AG04450 (cell line): ENCODE data around the gene CCM2L. TPM values are rescaled to one million over a fixed set of nuclear protein-coding genes. Genes with fewer than 3 reads are reported as not detected.

Experiments
- CTCF ChIA-PET: fragments of 300-600, 350-600 bp; formaldehyde crosslinking; extraction: SDS; loops from one replicate; lab custom pipeline; 2022; ENCODE audit warnings: antibody characterized with exemption, inconsistent platforms; lab: Charles Lee
- POLR2A ChIA-PET: fragments of 350-600 bp; formaldehyde crosslinking; extraction: SDS; loops from one replicate; lab custom pipeline; 2021; ENCODE audit warnings: antibody characterized with exemption, inconsistent platforms; lab: Yijun Ruan, JAX
- DNase-seq: peaks from one replicate; pipeline ENCODE4 v3.0.0-alpha.2; 2011; ENCODE audit warnings: low read depth, low spot score
- H3K27ac ChIP-seq: one replicate; pipeline ENCODE4 v1.5.1; 2012; ENCODE audit warnings: low read depth, low read length, control low read depth
- H3K27me3 ChIP-seq: one replicate; pipeline ENCODE4 v1.6.0; 2012; ENCODE audit warnings: low read length; ENCODE audit not compliant: control insufficient read depth, insufficient read depth
- H3K4me3 ChIP-seq: 2 replicates; pipeline ENCODE4 v1.5.1; 2011; ENCODE audit warnings: mild to moderate bottlenecking, low read depth, low read length, control low read depth
- H3K9me3 ChIP-seq: 2 replicates; pipeline ENCODE4 v1.5.1; 2012; ENCODE audit warnings: low read length; ENCODE audit not compliant: control insufficient read depth, insufficient read depth
- CTCF ChIP-seq: IDR thresholded peaks from 2 replicates; pipeline ENCODE4 v1.5.1; 2011; ENCODE audit warnings: low read depth, low read length, control low read depth, inconsistent platforms
- polyA plus RNA-seq: library from polyadenylated mRNA; depleted of rRNA; stranded (reverse); fragments of >200 nt; gene quantifications from 2 replicates; pipeline ENCODE4 v1.2.3, GENCODE V29; 2011

The CCM2L gene
- polyA plus RNA-seq, 1 experiment = not detected

- Histone ChIP-seq H3K9me3 (no peaks in the 10 kb centered on the region; the same call in 1 of the 2 replicates), H3K27me3 (peaks cover 40% of the 10 kb centered on the region), H3K4me3 (no peak overlapping the region), H3K27ac (no peak overlapping the region)
- POLR2A ChIA-PET = no interaction called here
- CTCF ChIA-PET = no interaction called here
- TF ChIP-seq CTCF = no peak
- DNase-seq = no peak
Observed at GRCh38 chr20:32057656-32058184, 47.5 kb downstream of the CCM2L start.

DNA sequence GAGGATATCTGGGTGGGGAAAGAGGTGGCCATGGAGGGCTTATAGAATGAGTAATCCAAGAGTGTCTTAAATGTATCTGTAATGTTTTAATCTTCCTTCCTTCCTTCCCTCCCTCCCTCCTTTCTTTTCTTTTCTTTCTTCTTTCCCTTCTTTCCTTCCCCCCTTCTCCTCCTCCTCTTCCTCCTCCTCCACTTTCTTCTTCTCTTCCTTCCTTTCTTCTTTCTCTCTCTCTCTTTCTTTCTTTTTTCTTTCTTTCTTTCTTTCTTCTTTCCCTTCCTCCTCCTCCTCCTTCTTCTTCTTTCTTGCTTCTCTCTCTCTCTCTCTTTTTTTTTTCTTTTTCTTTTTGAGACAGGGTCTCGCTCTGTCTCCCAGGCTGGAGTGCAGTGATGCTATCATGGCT is 49.0 kb downstream of the CCM2L start:
- Histone ChIP-seq H3K4me3 (no peak overlapping the region), H3K27me3 (peaks cover 35% of the 10 kb centered on the region), H3K9me3 (no peaks in the 10 kb centered on the region), H3K27ac (no peak overlapping the region)
- no peak for DNase-seq
- CTCF ChIA-PET = no interaction called here
- no peak for TF ChIP-seq CTCF
- POLR2A ChIA-PET = no interaction called here

DNA sequence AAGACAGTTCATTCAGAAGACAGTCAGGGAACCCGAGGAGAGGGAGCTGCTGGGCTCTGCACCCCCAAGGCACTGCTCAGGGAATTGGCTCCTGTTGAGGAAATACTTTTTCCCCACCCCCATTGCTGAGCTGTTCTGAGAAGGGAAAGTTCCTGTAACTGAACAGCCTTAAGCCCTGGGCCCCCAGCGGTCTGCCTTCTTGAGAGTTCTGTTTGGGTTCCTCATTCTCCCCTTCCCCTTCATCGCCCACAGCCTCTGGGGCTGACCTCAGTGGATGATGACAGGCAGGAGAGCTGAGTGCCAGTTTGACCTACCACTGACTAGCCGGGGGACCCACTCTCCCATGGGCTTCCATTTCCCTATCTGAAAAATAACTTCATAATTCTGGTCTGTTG is 52.5 kb downstream of the CCM2L start:
- no peaks in the 10 kb centered on the region for H3K9me3 ChIP-seq
- POLR2A ChIA-PET = no interaction called here
- no peak overlapping the region for H3K27ac ChIP-seq
- H3K27me3 ChIP-seq = peaks cover 30% of the 10 kb centered on the region
- no peak for TF ChIP-seq CTCF
- CTCF ChIA-PET = interaction anchor here (0.8 to 0.9 kb wide), 2 partner anchors 32 to 111 kb away, joined by 3 to 4 read pairs; partner anchors contain the start of gene PDRG1
- no peak for DNase-seq
- no peak overlapping the region for H3K4me3 ChIP-seq

- ChIA-PET CTCF (no interaction called here), POLR2A (interaction anchor here (0.6 kb wide), 1 partner anchor 51 kb away, joined by 3 read pairs; no protein-coding TSS in a partner anchor)
- TF ChIP-seq CTCF = no peak
- no peak for DNase-seq
- Histone ChIP-seq H3K4me3 (no peak overlapping the region), H3K27me3 (peaks cover 23% of the 10 kb centered on the region), H3K27ac (no peak overlapping the region), H3K9me3 (no peaks in the 10 kb centered on the region)
Observed at GRCh38 chr20:32063695-32064094, 53.5 kb downstream of the CCM2L start.

DNA sequence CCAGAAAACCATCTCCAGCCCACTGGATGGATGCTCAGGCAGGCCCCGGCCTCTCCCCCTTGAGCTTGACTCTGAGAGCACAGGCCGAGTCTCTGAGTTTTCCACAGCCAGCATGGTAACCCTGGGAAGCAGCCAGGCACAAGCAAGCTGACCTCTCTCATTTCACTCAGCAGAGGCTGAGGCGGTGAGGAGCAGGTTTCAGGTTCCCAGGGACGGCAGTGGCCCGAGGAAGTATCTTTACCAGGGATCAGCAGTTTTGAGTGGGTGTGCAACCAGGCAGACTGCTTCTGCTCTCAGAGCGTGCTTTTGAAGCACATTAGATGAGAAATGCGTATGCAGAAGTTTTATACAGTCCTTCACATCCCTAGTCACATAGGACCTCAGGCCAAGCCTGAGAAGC is 54.4 kb downstream of the CCM2L start:
- TF ChIP-seq CTCF = no peak
- Histone ChIP-seq H3K4me3 (no peak overlapping the region), H3K27ac (no peak overlapping the region), H3K27me3 (peaks cover 16% of the 10 kb centered on the region), H3K9me3 (no peaks in the 10 kb centered on the region)
- CTCF ChIA-PET = no interaction called here
- DNase-seq = no peak
- POLR2A ChIA-PET = no interaction called here
